ENCODE measurements around the gene CLUH.

CLUH gene

GRCh38 chr17:2718150-2718938 lies 6.8 kb upstream of the CLUH start:
- no peak for DNase-seq (ENCODE audit: low read depth in 1 of 2, low spot score in 1 of 2)

GRCh38 chr17:2716649-2717048 lies 5.1 kb upstream of the CLUH start:
- DNase-seq (ENCODE audit: low read depth in 1 of 2, low spot score in 1 of 2), result no peak

- no peak for DNase-seq (ENCODE audit: low read depth in 1 of 2, low spot score in 1 of 2)
Measured at GRCh38 chr17:2713881-2714280, 2.3 kb upstream of the CLUH start.

- DNase-seq (ENCODE audit: low read depth in 1 of 2, low spot score in 1 of 2), result no peak
Measured at GRCh38 chr17:2712300-2713043, 908 bp upstream of the CLUH start.

GRCh38 chr17:2710803-2711607 lies 559 bp downstream of the CLUH start:
- no peak for DNase-seq (ENCODE audit: low read depth in 1 of 2, low spot score in 1 of 2)

GRCh38 chr17:2710071-2710802 lies 1.3 kb downstream of the CLUH start:
- DNase-seq (ENCODE audit: low read depth in 1 of 2, low spot score in 1 of 2), result no peak

- DNase-seq (ENCODE audit: low read depth in 1 of 2, low spot score in 1 of 2), result no peak
Measured at GRCh38 chr17:2709183-2709661, 2.3 kb downstream of the CLUH start.

- no peak for DNase-seq (ENCODE audit: low read depth in 1 of 2, low spot score in 1 of 2)
Measured at GRCh38 chr17:2708585-2709182, 2.9 kb downstream of the CLUH start.

- DNase-seq (ENCODE audit: low read depth in 1 of 2, low spot score in 1 of 2), result no peak
Measured at GRCh38 chr17:2707721-2708584, 3.6 kb downstream of the CLUH start.

GRCh38 chr17:2706911-2707510 lies 4.6 kb downstream of the CLUH start:
- no peak for DNase-seq (ENCODE audit: low read depth in 1 of 2, low spot score in 1 of 2)

- DNase-seq (ENCODE audit: low read depth in 1 of 2, low spot score in 1 of 2), result no peak
Measured at GRCh38 chr17:2705888-2706795, 5.4 kb downstream of the CLUH start.

GRCh38 chr17:2705263-2705662 lies 6.3 kb downstream of the CLUH start:
- no peak for DNase-seq (ENCODE audit: low read depth in 1 of 2, low spot score in 1 of 2)

- no peak for DNase-seq (ENCODE audit: low read depth in 1 of 2, low spot score in 1 of 2)
Measured at GRCh38 chr17:2704890-2705248, 6.7 kb downstream of the CLUH start.

- no peak for DNase-seq (ENCODE audit: low read depth in 1 of 2, low spot score in 1 of 2)
Measured at GRCh38 chr17:2704031-2704889, 7.3 kb downstream of the CLUH start.

- DNase-seq (ENCODE audit: low read depth in 1 of 2, low spot score in 1 of 2), result no peak
Measured at GRCh38 chr17:2703606-2704005, 8.0 kb downstream of the CLUH start.

- no peak for DNase-seq (ENCODE audit: low read depth in 1 of 2, low spot score in 1 of 2)
Measured at GRCh38 chr17:2703181-2703580, 8.4 kb downstream of the CLUH start.

GRCh38 chr17:2701996-2702741 lies 9.4 kb downstream of the CLUH start:
- no peak for DNase-seq (ENCODE audit: low read depth in 1 of 2, low spot score in 1 of 2)

Data from activated T-helper 1 cell treated with anti-CD3 and anti-CD28 coated beads, Interleukin-2, amount 50 U/mL, for 16 hours (primary cell).